Loucy (cell line): Measurements from ENCODE around the gene FUOM.

Experiments used
- H2AFZ ChIP-seq: fragments of 200-600 bp; sonication (generic); 2 replicates; pipeline ENCODE4 v1.6.0; 2016; ENCODE audit warnings: antibody characterized with exemption, mild to moderate bottlenecking, low read length, moderate library complexity
- H3F3A ChIP-seq: fragments of 200-600 bp; 2 replicates; pipeline ENCODE4 v1.6.0; 2016; ENCODE audit warnings: antibody characterized with exemption, low read depth, mild to moderate bottlenecking
- H3K27me3 ChIP-seq: fragments of 200-600 bp; sonication (generic); 2 replicates; pipeline ENCODE4 v1.6.1; 2014; ENCODE audit warnings: low read length, mild to moderate bottlenecking; ENCODE audit not compliant: insufficient read depth, poor library complexity, severe bottlenecking
- H3K36me3 ChIP-seq: fragments of 200-600 bp; sonication (generic); 2 replicates; pipeline ENCODE4 v1.6.1; 2016; ENCODE audit warnings: low read length; ENCODE audit not compliant: insufficient read depth
- H3K4me1 ChIP-seq: fragments of 200-600 bp; sonication (generic); 2 replicates; pipeline ENCODE4 v1.5.1; 2014; ENCODE audit warnings: low read length, mild to moderate bottlenecking; ENCODE audit not compliant: insufficient read depth, poor library complexity, severe bottlenecking
- H3K4me2 ChIP-seq: fragments of 200-600 bp; sonication (generic); 2 replicates; pipeline ENCODE4 v1.6.0; 2014; ENCODE audit warnings: antibody characterized with exemption, low read length, low read depth, mild to moderate bottlenecking; ENCODE audit not compliant: poor library complexity, severe bottlenecking
- H3K4me3 ChIP-seq: fragments of 200-600 bp; sonication (generic); 2 replicates; pipeline ENCODE4 v1.5.1; 2014; ENCODE audit warnings: low read length, mild to moderate bottlenecking, mixed read lengths; ENCODE audit not compliant: poor library complexity, severe bottlenecking
- H3K79me2 ChIP-seq: fragments of 200-600 bp; sonication (generic); 2 replicates; pipeline ENCODE4 v1.6.1; 2014; ENCODE audit warnings: low read length; ENCODE audit not compliant: insufficient read depth
- H3K9ac ChIP-seq: fragments of 200-600 bp; sonication (generic); 2 replicates; pipeline ENCODE4 v1.6.0; 2014; ENCODE audit warnings: mild to moderate bottlenecking, low read depth, low read length, moderate library complexity; ENCODE audit not compliant: poor library complexity, severe bottlenecking
- H3K9me2 ChIP-seq: fragments of 200-600 bp; sonication (generic); replicated peaks from 2 replicates; pipeline ENCODE4 v1.6.1; 2016; ENCODE audit warnings: low read depth, low read length, mixed read lengths
- H3K9me3 ChIP-seq: fragments of 200-600 bp; sonication (generic); 2 replicates; pipeline ENCODE4 v1.6.1; 2014; ENCODE audit warnings: mild to moderate bottlenecking, antibody characterized with exemption, low read length, low read depth; ENCODE audit not compliant: insufficient read depth
- H4K20me1 ChIP-seq: fragments of 200-600 bp; sonication (generic); 2 replicates; pipeline ENCODE4 v1.6.0; 2014; ENCODE audit warnings: antibody characterized with exemption, low read length, mild to moderate bottlenecking; ENCODE audit not compliant: insufficient read depth, poor library complexity, severe bottlenecking
- EZH2phosphoT487 ChIP-seq: fragments of 200-600 bp; IDR thresholded peaks from 2 replicates; pipeline ENCODE4 v1.6.1; 2018; ENCODE audit warnings: antibody characterized with exemption, mild to moderate bottlenecking, moderate library complexity, borderline replicate concordance
- TF ChIP-seq, protein P1 (sequence below): fragments of 200-600 bp; sonication (generic); conservative IDR thresholded peaks from 2 replicates; pipeline ENCODE4 v1.5.1; 2014; ENCODE audit warnings: mild to moderate bottlenecking, antibody characterized with exemption, low read length

Gene FUOM

DNA sequence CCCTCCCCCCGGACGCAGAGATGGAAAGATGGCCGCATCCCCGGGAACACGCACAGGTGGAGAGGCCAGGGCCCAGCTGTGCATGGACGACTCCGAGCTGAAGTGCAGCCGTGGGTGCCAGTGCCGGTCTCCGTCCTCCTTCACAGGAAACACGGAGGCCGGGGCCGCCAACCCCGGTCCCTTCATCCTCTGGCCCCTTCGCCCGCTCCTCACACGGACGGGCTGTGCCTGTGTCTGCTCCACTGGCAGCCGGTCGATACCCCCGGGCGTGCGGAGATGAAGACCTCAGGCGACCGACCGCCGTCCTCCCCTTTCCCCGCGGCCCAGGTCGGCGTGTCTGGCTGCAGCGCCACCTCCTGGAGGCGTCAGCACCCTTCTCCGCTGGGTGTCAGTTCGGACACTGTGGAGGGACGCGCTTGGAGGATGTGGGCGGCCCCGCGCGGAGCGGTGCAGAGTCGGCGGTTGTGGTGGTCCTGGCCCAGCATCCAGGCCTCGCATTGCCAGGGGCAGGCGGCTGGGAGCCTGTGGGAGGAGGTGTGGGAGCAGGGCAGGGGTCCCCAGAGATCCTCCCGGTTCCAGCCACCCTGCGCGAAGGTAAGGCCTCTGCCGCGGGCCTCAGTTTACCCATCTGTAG lies 39.2 kb downstream of the FUOM start:
- H3K4me1 ChIP-seq = no peaks in the 10 kb centered on the region
- H3K9me2 ChIP-seq = no peaks in the 10 kb centered on the region
- no peaks in the 10 kb centered on the region for H4K20me1 ChIP-seq
- H3K27me3 ChIP-seq = no peaks in the 10 kb centered on the region
- peak overlapping the region; percentile 23 for H3K9ac ChIP-seq
- peak overlapping the region; percentile 69 for H2AFZ ChIP-seq
- no peaks in the 10 kb centered on the region for H3K9me3 ChIP-seq
- no peaks in the 10 kb centered on the region for H3F3A ChIP-seq
- H3K4me2 ChIP-seq = peak overlapping the region; percentile 70
- H3K79me2 ChIP-seq = no peaks in the 10 kb centered on the region
- peak overlapping the region; percentile 69 for H3K4me3 ChIP-seq
- TF ChIP-seq, protein P1, sequence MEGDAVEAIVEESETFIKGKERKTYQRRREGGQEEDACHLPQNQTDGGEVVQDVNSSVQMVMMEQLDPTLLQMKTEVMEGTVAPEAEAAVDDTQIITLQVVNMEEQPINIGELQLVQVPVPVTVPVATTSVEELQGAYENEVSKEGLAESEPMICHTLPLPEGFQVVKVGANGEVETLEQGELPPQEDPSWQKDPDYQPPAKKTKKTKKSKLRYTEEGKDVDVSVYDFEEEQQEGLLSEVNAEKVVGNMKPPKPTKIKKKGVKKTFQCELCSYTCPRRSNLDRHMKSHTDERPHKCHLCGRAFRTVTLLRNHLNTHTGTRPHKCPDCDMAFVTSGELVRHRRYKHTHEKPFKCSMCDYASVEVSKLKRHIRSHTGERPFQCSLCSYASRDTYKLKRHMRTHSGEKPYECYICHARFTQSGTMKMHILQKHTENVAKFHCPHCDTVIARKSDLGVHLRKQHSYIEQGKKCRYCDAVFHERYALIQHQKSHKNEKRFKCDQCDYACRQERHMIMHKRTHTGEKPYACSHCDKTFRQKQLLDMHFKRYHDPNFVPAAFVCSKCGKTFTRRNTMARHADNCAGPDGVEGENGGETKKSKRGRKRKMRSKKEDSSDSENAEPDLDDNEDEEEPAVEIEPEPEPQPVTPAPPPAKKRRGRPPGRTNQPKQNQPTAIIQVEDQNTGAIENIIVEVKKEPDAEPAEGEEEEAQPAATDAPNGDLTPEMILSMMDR = peak; percentile 86
- no peak for TF ChIP-seq EZH2phosphoT487
- no peaks in the 10 kb centered on the region for H3K36me3 ChIP-seq

DNA sequence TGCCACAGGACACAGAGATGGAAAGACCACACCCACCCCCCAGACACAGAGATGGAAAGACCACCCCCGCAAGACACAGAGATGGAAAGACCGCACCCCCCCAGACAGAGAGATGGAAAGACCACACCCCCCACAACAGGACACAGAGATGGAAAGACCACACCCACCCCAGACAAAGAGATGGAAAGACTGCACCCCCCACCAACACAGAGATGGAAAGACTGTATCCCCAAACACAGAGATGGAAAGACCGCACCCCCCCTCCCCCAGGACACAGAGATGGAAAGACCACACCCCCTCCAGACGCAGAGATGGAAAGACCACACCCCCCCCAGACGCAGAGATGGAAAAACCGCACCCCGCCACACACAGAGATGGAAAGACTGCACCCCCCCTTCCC lies 41.1 kb downstream of the FUOM start:
- H3K4me3 ChIP-seq = no peak overlapping the region
- H3F3A ChIP-seq = no peaks in the 10 kb centered on the region
- H3K9me3 ChIP-seq = no peaks in the 10 kb centered on the region
- H3K4me1 ChIP-seq = no peaks in the 10 kb centered on the region
- no peaks in the 10 kb centered on the region for H3K79me2 ChIP-seq
- no peaks in the 10 kb centered on the region for H3K9me2 ChIP-seq
- no peaks in the 10 kb centered on the region for H4K20me1 ChIP-seq
- no peak overlapping the region for H3K4me2 ChIP-seq
- H2AFZ ChIP-seq = no peak overlapping the region
- no peak overlapping the region for H3K9ac ChIP-seq
- no peaks in the 10 kb centered on the region for H3K27me3 ChIP-seq
- no peaks in the 10 kb centered on the region for H3K36me3 ChIP-seq
- TF ChIP-seq, protein P1 = no peak
- no peak for TF ChIP-seq EZH2phosphoT487

DNA sequence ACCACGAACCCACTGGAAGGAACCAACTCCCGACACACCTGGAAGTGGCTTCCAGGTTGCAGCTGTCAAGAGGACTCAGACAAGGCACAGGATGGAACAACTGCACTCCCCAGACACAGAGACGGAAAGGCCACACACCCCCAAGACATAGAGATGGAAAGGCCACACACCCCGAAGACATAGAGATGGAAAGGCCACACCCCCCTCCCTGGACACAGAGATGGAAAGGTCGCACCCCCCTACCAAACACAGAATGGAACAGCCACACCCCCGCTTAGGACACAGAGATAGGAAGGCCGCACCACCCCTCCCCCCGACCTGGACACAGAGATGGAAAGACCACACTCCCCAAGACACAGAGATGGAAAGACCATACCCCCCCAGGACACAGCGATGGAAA lies 41.6 kb downstream of the FUOM start:
- no peaks in the 10 kb centered on the region for H3K9me2 ChIP-seq

More for the DNA sequence above, 41.6 kb downstream of the FUOM start:
- no peaks in the 10 kb centered on the region for H3K4me1 ChIP-seq
- H3K9me3 ChIP-seq = no peaks in the 10 kb centered on the region
- no peaks in the 10 kb centered on the region for H3K27me3 ChIP-seq
- no peak overlapping the region for H3K9ac ChIP-seq
- no peaks in the 10 kb centered on the region for H3K36me3 ChIP-seq
- no peaks in the 10 kb centered on the region for H3K79me2 ChIP-seq
- H2AFZ ChIP-seq = no peak overlapping the region
- H3K4me2 ChIP-seq = no peak overlapping the region
- H3F3A ChIP-seq = no peaks in the 10 kb centered on the region; the same call in 1 of the 2 replicates
- no peak for TF ChIP-seq EZH2phosphoT487
- TF ChIP-seq, protein P1 = no peak
- H3K4me3 ChIP-seq = no peak overlapping the region
- H4K20me1 ChIP-seq = no peaks in the 10 kb centered on the region
